Psoas muscle (tissue), 8 donors: ENCODE measurements around the gene CRYBG1. TPM values are rescaled to one million over a fixed set of nuclear protein-coding genes. Genes with fewer than 3 reads are reported as not detected.

Source experiments
- ATAC-seq, 4 donors: fragments of 200-7000 bp; cut with Tn5 transposase; one replicate each; pipeline ENCODE4 v1.9.1; 2020; ENCODE audit warnings: moderate library complexity in 3 of 4, mild to moderate bottlenecking in 2 of 4
- DNase-seq, 2 donors: peaks; one replicate each; pipeline ENCODE4 v3.0.0-alpha.2; 2020
- H3K27ac ChIP-seq: fragments of 200-600 bp; one replicate; pipeline ENCODE4 v1.8.0; 2022
- H3K27me3 ChIP-seq, 3 donors: fragments of 200-600 bp in 1 of 3; one replicate each; pipeline versions ENCODE4 v1.6.1 to v1.8.0; 2013 to 2022; ENCODE audit warnings: low read length in 2 of 3, mild to moderate bottlenecking in 2 of 3, moderate library complexity in 1 of 3; ENCODE audit not compliant: insufficient read depth in 3 of 3
- H3K36me3 ChIP-seq, 2 donors: fragments of 200-600 bp in 1 of 2; one replicate each; pipeline versions ENCODE4 v1.6.1 to v1.8.0; 2013 to 2022; ENCODE audit warnings: low read depth in 1 of 2, mild to moderate bottlenecking in 1 of 2, moderate library complexity in 1 of 2; ENCODE audit not compliant: insufficient read depth in 1 of 2
- H3K4me1 ChIP-seq: fragments of 200-600 bp; one replicate; pipeline ENCODE4 v1.8.0; 2022
- H3K4me3 ChIP-seq: fragments of 200-600 bp; one replicate; pipeline ENCODE4 v1.8.0; 2022; ENCODE audit warnings: mild to moderate bottlenecking
- H3K9me3 ChIP-seq: fragments of 200-600 bp; one replicate; pipeline ENCODE4 v1.8.0; 2022
- WGBS, 3 donors: extraction: QIAGEN DNeasy Blood & Tissue Kit; methylation state at CpG; one replicate each; pipeline versions ENCODE4 v1.1.6 to v1.1.7; 2013; 5-methylcytosine and 5-hydroxymethylcytosine counted together
- intact Hi-C, 2 donors: fragments of 100-400 bp; cut with DNase I; formaldehyde crosslinking; loops; one replicate each; pipeline versions ENCODE4 v1.11.0 to v1.14.2; 2022
- polyA plus RNA-seq, 3 donors: library from polyadenylated mRNA; stranded (reverse); fragments of 200-250 nt; gene quantifications; one replicate each; pipeline ENCODE4 v1.2.3, GENCODE V29; 2013
- total RNA-seq, 4 donors: library from RNA; stranded (reverse); fragmentation: NEBNext Ultra II Directional in 2 of 4; extraction: Animal tissue kit (Norgen Biotek cat#: 25700) in 2 of 4; gene quantifications; one replicate each; pipeline versions ENCODE4 v1.2.1 to v1.2.4, GENCODE V29; 2021 to 2023
- TF ChIP-seq, protein P1 (sequence below): fragments of 200-600 bp; IDR thresholded peaks from one replicate; pipeline ENCODE4 v1.8.0; 2022; ENCODE audit warnings: antibody characterized with exemption
- donor health status: healthy with polysubstance abuse.
- donor health status: DM: no; HTN: no; CAD: no; lungs with moderate emphysema.
- donor health status: Bipolar disorder and iron deficiency.
- donor health status: healthy.
- donor health status: DM: yes; HTN: yes; CAD: no.
- donor health status: DM: no; HTN: no; CAD: no.
- donor health status: DM: no; HTN: no; CAD: no.
- donor health status: DM: yes; HTN: yes; CAD: no.

Gene CRYBG1
- total and polyA plus RNA-seq, 7 donors = 0.17 to 1.6 (median 0.82) TPM

DNA sequence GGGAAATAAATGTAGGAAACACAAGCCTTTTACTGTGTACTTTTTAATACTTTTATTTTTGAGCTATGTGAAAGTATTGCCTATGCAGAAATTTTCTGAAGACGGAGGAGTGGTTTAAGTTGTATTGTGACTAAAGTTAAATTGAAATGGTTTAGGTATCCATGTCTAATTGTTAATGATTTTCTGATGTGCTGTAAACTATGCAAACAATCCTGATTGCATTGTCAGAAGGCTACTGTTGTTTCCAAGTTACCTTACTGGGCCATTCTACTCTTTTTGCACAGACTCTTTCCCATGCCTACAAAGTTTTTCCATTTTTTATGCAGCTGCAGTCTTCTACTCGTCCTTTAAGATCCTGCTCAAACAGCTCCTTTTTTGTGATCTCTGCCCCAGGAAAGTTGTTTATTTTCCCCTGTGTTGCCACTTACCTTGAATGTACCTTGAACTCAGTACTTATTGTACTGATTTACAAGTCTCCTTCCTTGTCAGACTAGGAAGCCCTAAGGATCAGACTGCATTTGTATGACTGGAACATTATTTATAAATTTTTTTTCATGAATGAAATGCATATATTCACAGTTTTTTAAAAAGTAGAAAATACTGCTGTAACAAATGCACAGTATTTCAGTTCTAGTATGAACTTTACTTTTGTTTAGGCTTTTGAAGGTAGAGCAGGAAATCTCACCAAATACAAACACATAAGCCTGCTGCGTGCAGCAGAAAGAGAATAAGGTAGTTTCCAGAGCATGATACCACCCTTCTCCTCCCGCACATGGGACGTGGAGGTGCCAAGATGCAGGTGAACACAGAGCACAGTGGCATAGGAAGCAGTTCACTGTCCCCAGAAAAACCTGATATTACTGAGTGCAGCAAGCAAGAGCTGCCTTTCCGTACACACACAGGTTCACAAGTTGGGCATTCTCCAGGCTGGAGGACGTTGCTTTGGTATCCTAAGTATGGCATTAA is 97.8 kb downstream of the CRYBG1 start:
- Histone ChIP-seq H3K36me3 (no peaks in the 10 kb centered on the region), H3K4me1 (no peaks in the 10 kb centered on the region), H3K27me3 (peaks cover 0 to 8% (median 5%) of the 10 kb centered on the region in 3 donors), H3K27ac (no peak overlapping the region), H3K4me3 (no peak overlapping the region), H3K9me3 (no peaks in the 10 kb centered on the region)
- intact Hi-C loops = no loop called here
- 68 to 70% (median 69%) methylated on average over 7 of the region's 7 CpGs for WGBS, 3 donors
- DNase-seq (no peak), ATAC-seq (no peak)
- TF ChIP-seq, protein P1, sequence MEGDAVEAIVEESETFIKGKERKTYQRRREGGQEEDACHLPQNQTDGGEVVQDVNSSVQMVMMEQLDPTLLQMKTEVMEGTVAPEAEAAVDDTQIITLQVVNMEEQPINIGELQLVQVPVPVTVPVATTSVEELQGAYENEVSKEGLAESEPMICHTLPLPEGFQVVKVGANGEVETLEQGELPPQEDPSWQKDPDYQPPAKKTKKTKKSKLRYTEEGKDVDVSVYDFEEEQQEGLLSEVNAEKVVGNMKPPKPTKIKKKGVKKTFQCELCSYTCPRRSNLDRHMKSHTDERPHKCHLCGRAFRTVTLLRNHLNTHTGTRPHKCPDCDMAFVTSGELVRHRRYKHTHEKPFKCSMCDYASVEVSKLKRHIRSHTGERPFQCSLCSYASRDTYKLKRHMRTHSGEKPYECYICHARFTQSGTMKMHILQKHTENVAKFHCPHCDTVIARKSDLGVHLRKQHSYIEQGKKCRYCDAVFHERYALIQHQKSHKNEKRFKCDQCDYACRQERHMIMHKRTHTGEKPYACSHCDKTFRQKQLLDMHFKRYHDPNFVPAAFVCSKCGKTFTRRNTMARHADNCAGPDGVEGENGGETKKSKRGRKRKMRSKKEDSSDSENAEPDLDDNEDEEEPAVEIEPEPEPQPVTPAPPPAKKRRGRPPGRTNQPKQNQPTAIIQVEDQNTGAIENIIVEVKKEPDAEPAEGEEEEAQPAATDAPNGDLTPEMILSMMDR = no peak

DNA sequence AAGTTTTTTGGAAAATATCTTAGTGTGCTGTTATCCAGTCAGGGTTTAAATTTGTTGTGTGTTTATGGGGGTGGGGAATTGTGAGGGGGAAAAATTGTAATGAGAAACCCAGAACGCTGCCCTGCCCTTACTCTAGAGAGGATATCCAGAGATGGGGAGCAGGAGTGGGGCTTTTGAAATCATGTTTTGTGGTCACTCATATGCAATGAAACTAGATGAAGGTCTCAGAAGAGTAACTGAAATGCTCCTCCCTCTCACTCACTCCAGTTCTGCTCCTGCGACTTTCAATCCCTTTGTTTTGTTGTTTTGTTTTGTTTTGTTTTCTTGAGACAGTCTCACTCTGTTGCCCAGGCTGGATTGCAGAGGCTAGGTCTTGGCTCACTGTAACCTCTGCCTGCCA is 100.0 kb downstream of the CRYBG1 start:
- 47 to 62% (median 54%) methylated on average over 2 of the region's 2 CpGs for WGBS, 3 donors
- TF ChIP-seq, protein P1 = no peak
- H3K27ac ChIP-seq = no peak overlapping the region
- ATAC-seq (no peak), DNase-seq (no peak)
- peaks cover 0 to 8% (median 5%) of the 10 kb centered on the region in 3 donors for H3K27me3 ChIP-seq
- H3K36me3 ChIP-seq = no peaks in the 10 kb centered on the region
- intact Hi-C loops = no loop called here
- no peak overlapping the region for H3K4me3 ChIP-seq
- no peaks in the 10 kb centered on the region for H3K4me1 ChIP-seq
- no peaks in the 10 kb centered on the region for H3K9me3 ChIP-seq

DNA sequence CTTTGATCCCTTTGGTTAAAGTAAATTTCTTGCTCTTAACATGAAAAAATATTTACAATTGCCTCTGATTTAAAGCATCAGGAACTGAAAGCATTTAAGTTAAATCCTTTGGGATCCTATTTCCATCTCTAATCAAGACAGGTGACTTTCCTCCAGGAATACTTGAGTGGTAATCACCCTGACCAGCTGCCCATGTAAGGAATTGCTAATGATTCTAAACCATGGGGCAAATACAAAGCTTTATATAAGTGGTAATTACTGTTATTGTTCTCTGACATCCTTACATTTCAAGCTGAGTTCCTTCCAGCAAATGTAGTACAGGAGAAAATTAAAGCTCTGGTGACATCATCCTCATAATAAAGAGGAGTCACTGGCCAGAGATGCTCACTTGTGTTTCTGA is 100.6 kb downstream of the CRYBG1 start:
- TF ChIP-seq, protein P1 = no peak
- intact Hi-C loops = no loop called here
- H3K36me3 ChIP-seq = no peaks in the 10 kb centered on the region
- H3K4me3 ChIP-seq = no peak overlapping the region
- no peak for ATAC-seq
- no peak overlapping the region for H3K27ac ChIP-seq
- H3K9me3 ChIP-seq = no peaks in the 10 kb centered on the region
- DNase-seq = no peak
- no peaks in the 10 kb centered on the region for H3K4me1 ChIP-seq
- H3K27me3 ChIP-seq = peaks cover 0 to 8% (median 5%) of the 10 kb centered on the region in 3 donors

DNA sequence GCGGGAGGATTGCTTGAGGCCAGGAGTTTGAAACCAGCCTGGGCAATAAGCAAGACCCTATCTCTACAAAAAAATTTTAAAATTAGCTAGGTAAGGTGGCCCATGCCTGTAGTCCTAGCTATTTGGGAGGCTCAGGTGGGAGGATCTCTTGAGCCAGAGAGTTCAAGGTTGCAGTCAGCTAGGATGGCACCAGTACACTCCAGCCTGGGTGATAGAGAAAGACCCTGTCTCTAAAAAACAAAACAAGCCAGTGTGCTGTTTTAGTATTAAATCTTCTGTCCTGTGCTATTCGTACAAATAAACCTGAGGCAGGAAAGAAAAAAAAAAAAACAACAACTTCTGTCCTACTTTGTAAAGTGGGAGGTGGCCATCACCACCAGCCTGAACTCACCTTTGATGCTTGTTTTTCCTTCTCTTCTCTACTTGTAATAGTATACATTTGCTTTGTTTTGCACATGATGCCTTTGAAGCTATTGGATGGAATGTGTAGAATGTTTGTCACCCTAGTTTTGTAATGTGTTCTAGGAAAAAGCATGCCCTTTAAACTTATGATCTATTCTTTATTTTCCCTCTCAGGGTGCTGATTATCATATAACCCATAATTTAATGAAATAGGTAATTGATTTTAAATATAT is 102.5 kb downstream of the CRYBG1 start:
- ATAC-seq = no peak
- Histone ChIP-seq H3K27me3 (peaks cover 0 to 11% (median 5%) of the 10 kb centered on the region in 3 donors), H3K4me1 (no peaks in the 10 kb centered on the region), H3K9me3 (no peaks in the 10 kb centered on the region), H3K4me3 (no peak overlapping the region), H3K27ac (no peak overlapping the region), H3K36me3 (no peaks in the 10 kb centered on the region)
- TF ChIP-seq, protein P1 = no peak
- 83 to 91% (median 88%) methylated on average over 2 of the region's 2 CpGs for WGBS, 3 donors
- intact Hi-C loops = no loop called here
- DNase-seq = no peak
